HEK293 (cell line): ENCODE data around the gene GCC2.
"Not testable (repeated sequence)": the region's sequence is repeated elsewhere in the genome, so short reads cannot be mapped to it uniquely, and the experiment has no call there.

Experiments used
- CTCF ChIA-PET: fragments of 350-600 bp; formaldehyde crosslinking; extraction: SDS; loops from one replicate; lab custom pipeline; 2021; ENCODE audit warnings: antibody characterized with exemption; lab: Yijun Ruan, JAX
- POLR2A ChIA-PET: fragments of 300-600 bp; formaldehyde crosslinking; extraction: SDS; loops from one replicate; lab custom pipeline; 2020; ENCODE audit warnings: antibody characterized with exemption, inconsistent platforms; lab: Yijun Ruan, JAX
- H3K27ac ChIP-seq: fragments of 200-500 bp; sonication (Bioruptor generic); 2 replicates; pipeline ENCODE4 v1.5.1; 2014; ENCODE audit warnings: low read depth, low read length, control low read depth, inconsistent platforms; ENCODE audit errors: extremely low read depth
- H3K36me3 ChIP-seq, 2 experiments: fragments of 200-500 bp in 1 of 2; sonication (Bioruptor generic) in 1 of 2; 1 replicate in 1 of 2; 2 replicates in 1 of 2; pipeline ENCODE4 v1.5.1; 2014 to 2017; ENCODE audit warnings: inconsistent platforms in 2 of 2, low read length in 2 of 2; ENCODE audit not compliant: control insufficient read depth in 2 of 2, insufficient read depth in 1 of 2
- H3K4me1 ChIP-seq: fragments of 200-500 bp; sonication (Bioruptor generic); 2 replicates; pipeline ENCODE4 v1.5.1; 2014; ENCODE audit warnings: mild to moderate bottlenecking, low read length, inconsistent platforms; ENCODE audit not compliant: control insufficient read depth, insufficient read depth
- H3K4me3 ChIP-seq: 2 replicates; pipeline ENCODE4 v1.5.1; 2011; ENCODE audit warnings: low read depth, mild to moderate bottlenecking, control low read depth, low read length, moderate library complexity
- H3K9me3 ChIP-seq: fragments of 200-500 bp; sonication (Bioruptor generic); 2 replicates; pipeline ENCODE4 v1.5.1; 2014; ENCODE audit warnings: low read depth, low read length, inconsistent platforms; ENCODE audit not compliant: control insufficient read depth, insufficient read depth
- HOXA7 ChIP-seq: sonication (generic); formaldehyde crosslinking; IDR thresholded peaks from 2 replicates; pipeline ENCODE4 v1.8.1; 2022; ENCODE audit warnings: missing genetic modification reagents, borderline replicate concordance
- IKZF3 ChIP-seq: fragments of 450-650 bp; IDR thresholded peaks from 2 replicates; pipeline ENCODE4 v1.5.0; 2018; ENCODE audit warnings: missing biosample characterization, mild to moderate bottlenecking, missing genetic modification characterization, moderate library complexity
- KLF9 ChIP-seq: fragments of 450-650 bp; formaldehyde crosslinking; IDR thresholded peaks from 2 replicates; pipeline ENCODE4 v1.5.1; 2016; ENCODE audit warnings: missing biosample characterization, missing genetic modification characterization, low read depth
- MYNN ChIP-seq: fragments of 450-650 bp; formaldehyde crosslinking; IDR thresholded peaks from 2 replicates; pipeline ENCODE4 v1.5.1; 2016; ENCODE audit warnings: missing biosample characterization, missing genetic modification characterization, borderline replicate concordance
- OSR2 ChIP-seq: fragments of 450-650 bp; formaldehyde crosslinking; IDR thresholded peaks from 2 replicates; pipeline ENCODE4 v1.5.1; 2016; ENCODE audit warnings: missing biosample characterization, missing genetic modification characterization
- ZBTB8A ChIP-seq: fragments of 450-650 bp; formaldehyde crosslinking; IDR thresholded peaks from 2 replicates; pipeline ENCODE4 v1.5.1; 2016; ENCODE audit warnings: missing biosample characterization, missing genetic modification characterization
- ZEB2 ChIP-seq: fragments of 450-650 bp; formaldehyde crosslinking; IDR thresholded peaks from 2 replicates; pipeline ENCODE4 v1.5.1; 2016; ENCODE audit warnings: missing biosample characterization, missing genetic modification characterization
- ZFP3 ChIP-seq: fragments of 450-650 bp; formaldehyde crosslinking; IDR thresholded peaks from 2 replicates; pipeline ENCODE4 v1.5.1; 2016; ENCODE audit warnings: low read depth, missing biosample characterization, missing genetic modification characterization
- ZNF302 ChIP-seq: fragments of 450-650 bp; formaldehyde crosslinking; IDR thresholded peaks from 2 replicates; pipeline ENCODE4 v1.5.1; 2016; ENCODE audit warnings: missing biosample characterization, missing genetic modification characterization, low read depth
- ZNF366 ChIP-seq: fragments of 450-650 bp; formaldehyde crosslinking; conservative IDR thresholded peaks from 2 replicates; pipeline ENCODE4 v1.5.1; 2016; ENCODE audit warnings: missing biosample characterization, missing genetic modification characterization
- ZNF404 ChIP-seq: fragments of 450-650 bp; formaldehyde crosslinking; IDR thresholded peaks from 2 replicates; pipeline ENCODE4 v1.5.1; 2017; ENCODE audit warnings: missing biosample characterization, missing genetic modification characterization
- ZNF433 ChIP-seq: fragments of 450-650 bp; formaldehyde crosslinking; IDR thresholded peaks from 2 replicates; pipeline ENCODE4 v1.5.1; 2016; ENCODE audit warnings: missing biosample characterization, missing genetic modification characterization, low read depth
- ZNF529 ChIP-seq: fragments of 450-650 bp; formaldehyde crosslinking; IDR thresholded peaks from 2 replicates; pipeline ENCODE4 v1.5.1; 2017; ENCODE audit warnings: missing genetic modification characterization, missing biosample characterization; ENCODE audit not compliant: insufficient replicate concordance
- ZNF549 ChIP-seq: fragments of 450-650 bp; IDR thresholded peaks from 2 replicates; pipeline ENCODE4 v1.5.1; 2018; ENCODE audit warnings: missing biosample characterization, missing genetic modification characterization, mild to moderate bottlenecking, inconsistent platforms, moderate library complexity
- ZNF624 ChIP-seq: fragments of 450-650 bp; formaldehyde crosslinking; IDR thresholded peaks from 2 replicates; pipeline ENCODE4 v1.5.1; 2017; ENCODE audit warnings: missing biosample characterization, missing genetic modification characterization
- ZNF677 ChIP-seq: fragments of 450-650 bp; IDR thresholded peaks from 2 replicates; pipeline ENCODE4 v1.5.0; 2018; ENCODE audit warnings: missing biosample characterization, mild to moderate bottlenecking, missing genetic modification characterization, moderate library complexity
- ZNF843 ChIP-seq: fragments of 450-650 bp; formaldehyde crosslinking; IDR thresholded peaks from 2 replicates; pipeline ENCODE4 v1.5.1; 2016; ENCODE audit warnings: missing biosample characterization, missing genetic modification characterization
- ZXDB ChIP-seq: fragments of 450-650 bp; formaldehyde crosslinking; IDR thresholded peaks from 2 replicates; pipeline ENCODE4 v1.5.1; 2016; ENCODE audit warnings: missing biosample characterization, missing genetic modification characterization
- TF ChIP-seq, protein P1 (sequence below): fragments of 450-650 bp; formaldehyde crosslinking; IDR thresholded peaks from 2 replicates; pipeline ENCODE4 v1.5.1; 2016; ENCODE audit warnings: missing biosample characterization, missing genetic modification characterization
- TF ChIP-seq, protein P2 (sequence below): fragments of 450-650 bp; formaldehyde crosslinking; IDR thresholded peaks from 2 replicates; pipeline ENCODE4 v1.5.1; 2016; ENCODE audit warnings: missing biosample characterization, missing genetic modification characterization, borderline replicate concordance
- TF ChIP-seq, protein P3 (sequence below): fragments of 450-650 bp; formaldehyde crosslinking; IDR thresholded peaks from 2 replicates; pipeline ENCODE4 v1.5.1; 2016; ENCODE audit warnings: missing biosample characterization, missing genetic modification characterization

Gene GCC2

DNA sequence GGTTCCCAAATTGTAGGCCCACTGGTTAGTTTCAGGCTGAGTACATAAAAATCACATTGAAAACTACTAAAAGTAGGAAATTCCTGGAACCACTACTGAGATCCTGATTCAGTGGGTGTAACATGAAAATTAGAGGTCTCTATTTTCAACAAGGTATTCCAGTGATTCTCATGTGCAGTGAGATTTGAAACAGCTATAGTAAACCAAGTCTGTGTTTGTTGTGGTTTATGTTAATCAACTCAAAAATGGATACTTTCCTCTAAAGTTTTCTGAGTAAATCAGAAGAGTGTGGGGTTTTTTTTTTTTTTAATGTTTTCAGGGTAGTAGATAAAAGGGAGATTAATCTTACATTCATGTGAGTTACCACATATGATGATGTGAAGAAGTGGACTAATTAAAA, 42.8 kb downstream of the GCC2 start:
- ChIA-PET POLR2A (interaction anchor here (0.7 kb wide), 1 partner anchor 34 kb away, joined by 4 read pairs; no protein-coding TSS in a partner anchor), CTCF (no interaction called here)
- Histone ChIP-seq H3K4me1 (no peaks in the 10 kb centered on the region), H3K36me3 (peaks cover 41 to 63% of the 10 kb centered on the region in 2 experiments), H3K27ac (no peak overlapping the region), H3K4me3 (no peak overlapping the region), H3K9me3 (no peaks in the 10 kb centered on the region)
- no peak for TF ChIP-seq ZNF366
- TF ChIP-seq ZNF677 (tag by site-specific recombination): no peak
- TF ChIP-seq OSR2 (tag by site-specific recombination): no peak
- no peak for TF ChIP-seq KLF9 (tag by site-specific recombination)
- TF ChIP-seq ZXDB (tag by site-specific recombination): no peak
- TF ChIP-seq, protein P1, sequence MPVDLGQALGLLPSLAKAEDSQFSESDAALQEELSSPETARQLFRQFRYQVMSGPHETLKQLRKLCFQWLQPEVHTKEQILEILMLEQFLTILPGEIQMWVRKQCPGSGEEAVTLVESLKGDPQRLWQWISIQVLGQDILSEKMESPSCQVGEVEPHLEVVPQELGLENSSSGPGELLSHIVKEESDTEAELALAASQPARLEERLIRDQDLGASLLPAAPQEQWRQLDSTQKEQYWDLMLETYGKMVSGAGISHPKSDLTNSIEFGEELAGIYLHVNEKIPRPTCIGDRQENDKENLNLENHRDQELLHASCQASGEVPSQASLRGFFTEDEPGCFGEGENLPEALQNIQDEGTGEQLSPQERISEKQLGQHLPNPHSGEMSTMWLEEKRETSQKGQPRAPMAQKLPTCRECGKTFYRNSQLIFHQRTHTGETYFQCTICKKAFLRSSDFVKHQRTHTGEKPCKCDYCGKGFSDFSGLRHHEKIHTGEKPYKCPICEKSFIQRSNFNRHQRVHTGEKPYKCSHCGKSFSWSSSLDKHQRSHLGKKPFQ (tag by site-specific recombination): no peak
- TF ChIP-seq IKZF3: no peak
- TF ChIP-seq HOXA7: no peak
- TF ChIP-seq ZFP3: no peak
- TF ChIP-seq, protein P2, sequence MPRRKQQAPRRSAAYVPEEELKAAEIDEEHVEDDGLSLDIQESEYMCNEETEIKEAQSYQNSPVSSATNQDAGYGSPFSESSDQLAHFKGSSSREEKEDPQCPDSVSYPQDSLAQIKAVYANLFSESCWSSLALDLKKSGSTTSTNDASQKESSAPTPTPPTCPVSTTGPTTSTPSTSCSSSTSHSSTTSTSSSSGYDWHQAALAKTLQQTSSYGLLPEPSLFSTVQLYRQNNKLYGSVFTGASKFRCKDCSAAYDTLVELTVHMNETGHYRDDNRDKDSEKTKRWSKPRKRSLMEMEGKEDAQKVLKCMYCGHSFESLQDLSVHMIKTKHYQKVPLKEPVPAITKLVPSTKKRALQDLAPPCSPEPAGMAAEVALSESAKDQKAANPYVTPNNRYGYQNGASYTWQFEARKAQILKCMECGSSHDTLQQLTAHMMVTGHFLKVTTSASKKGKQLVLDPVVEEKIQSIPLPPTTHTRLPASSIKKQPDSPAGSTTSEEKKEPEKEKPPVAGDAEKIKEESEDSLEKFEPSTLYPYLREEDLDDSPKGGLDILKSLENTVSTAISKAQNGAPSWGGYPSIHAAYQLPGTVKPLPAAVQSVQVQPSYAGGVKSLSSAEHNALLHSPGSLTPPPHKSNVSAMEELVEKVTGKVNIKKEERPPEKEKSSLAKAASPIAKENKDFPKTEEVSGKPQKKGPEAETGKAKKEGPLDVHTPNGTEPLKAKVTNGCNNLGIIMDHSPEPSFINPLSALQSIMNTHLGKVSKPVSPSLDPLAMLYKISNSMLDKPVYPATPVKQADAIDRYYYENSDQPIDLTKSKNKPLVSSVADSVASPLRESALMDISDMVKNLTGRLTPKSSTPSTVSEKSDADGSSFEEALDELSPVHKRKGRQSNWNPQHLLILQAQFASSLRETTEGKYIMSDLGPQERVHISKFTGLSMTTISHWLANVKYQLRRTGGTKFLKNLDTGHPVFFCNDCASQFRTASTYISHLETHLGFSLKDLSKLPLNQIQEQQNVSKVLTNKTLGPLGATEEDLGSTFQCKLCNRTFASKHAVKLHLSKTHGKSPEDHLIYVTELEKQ (tag by site-specific recombination): no peak

DNA sequence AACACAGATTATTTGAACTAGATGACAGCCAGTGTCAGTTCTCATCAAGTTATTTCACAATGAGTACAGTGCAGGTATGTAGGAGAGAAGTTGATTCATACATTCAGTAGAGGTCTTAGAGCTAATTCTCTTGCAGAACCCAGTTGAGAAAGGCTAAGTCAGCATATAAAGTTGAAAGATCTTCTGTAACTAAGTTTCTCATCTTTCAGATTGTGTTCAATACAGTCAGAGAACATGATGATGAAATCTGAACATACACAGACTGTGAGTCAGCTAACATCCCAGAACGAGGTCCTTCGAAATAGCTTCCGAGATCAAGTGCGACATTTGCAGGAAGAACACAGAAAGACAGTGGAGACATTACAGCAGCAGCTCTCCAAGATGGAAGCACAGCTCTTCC, 43.4 kb downstream of the GCC2 start:
- TF ChIP-seq ZEB2 (no peak), ZNF302 (tag by site-specific recombination) (no peak), ZNF624 (tag by site-specific recombination) (no peak), ZXDB (tag by site-specific recombination) (no peak), ZBTB8A (tag by site-specific recombination) (no peak), ZNF404 (tag by site-specific recombination) (no peak), MYNN (tag by site-specific recombination) (no peak), ZNF433 (no peak), ZNF843 (tag by site-specific recombination) (no peak), ZNF549 (no peak), ZNF529 (tag by site-specific recombination) (no peak)
- TF ChIP-seq, protein P3, sequence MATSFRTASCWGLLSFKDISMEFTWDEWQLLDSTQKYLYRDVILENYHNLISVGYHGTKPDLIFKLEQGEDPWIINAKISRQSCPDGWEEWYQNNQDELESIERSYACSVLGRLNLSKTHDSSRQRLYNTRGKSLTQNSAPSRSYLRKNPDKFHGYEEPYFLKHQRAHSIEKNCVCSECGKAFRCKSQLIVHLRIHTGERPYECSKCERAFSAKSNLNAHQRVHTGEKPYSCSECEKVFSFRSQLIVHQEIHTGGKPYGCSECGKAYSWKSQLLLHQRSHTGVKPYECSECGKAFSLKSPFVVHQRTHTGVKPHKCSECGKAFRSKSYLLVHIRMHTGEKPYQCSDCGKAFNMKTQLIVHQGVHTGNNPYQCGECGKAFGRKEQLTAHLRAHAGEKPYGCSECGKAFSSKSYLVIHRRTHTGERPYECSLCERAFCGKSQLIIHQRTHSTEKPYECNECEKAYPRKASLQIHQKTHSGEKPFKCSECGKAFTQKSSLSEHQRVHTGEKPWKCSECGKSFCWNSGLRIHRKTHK (tag by site-specific recombination): no peak
- ChIA-PET CTCF (no interaction called here), POLR2A (no interaction called here)
- Histone ChIP-seq H3K4me3 (no peak overlapping the region), H3K9me3 (no peaks in the 10 kb centered on the region), H3K27ac (no peak overlapping the region), H3K36me3 (peaks cover 41 to 62% of the 10 kb centered on the region in 2 experiments), H3K4me1 (no peaks in the 10 kb centered on the region)

DNA sequence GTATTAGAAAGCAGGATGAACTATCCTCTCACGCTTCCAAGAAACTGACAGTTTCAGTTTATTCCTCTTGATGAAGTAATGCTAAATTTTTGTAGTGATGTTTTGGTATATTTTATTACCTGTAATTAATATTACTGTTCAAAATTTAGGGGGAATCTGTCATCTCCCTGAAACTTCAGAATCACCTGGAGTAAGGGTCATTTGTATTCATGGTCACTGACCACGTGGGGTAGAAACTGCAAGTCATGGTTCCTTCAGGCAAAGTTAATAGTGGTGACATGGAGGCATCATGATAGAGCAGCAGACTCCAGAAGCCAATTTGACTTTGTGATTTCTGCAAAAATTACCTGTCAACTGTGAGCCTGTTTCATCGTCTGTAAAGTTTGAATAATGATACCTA, 47.2 kb downstream of the GCC2 start:
- H3K4me3 ChIP-seq, H3K27ac ChIP-seq, POLR2A ChIA-PET, H3K9me3 ChIP-seq, H3K4me1 ChIP-seq: not testable (repeated sequence)
- CTCF ChIA-PET: interaction anchor here (0.7 kb wide), 1 partner anchor 140 kb away, joined by 5 read pairs; no protein-coding TSS in a partner anchor
- H3K36me3 ChIP-seq: peaks cover 18 to 48% of the 10 kb centered on the region in 2 experiments

DNA sequence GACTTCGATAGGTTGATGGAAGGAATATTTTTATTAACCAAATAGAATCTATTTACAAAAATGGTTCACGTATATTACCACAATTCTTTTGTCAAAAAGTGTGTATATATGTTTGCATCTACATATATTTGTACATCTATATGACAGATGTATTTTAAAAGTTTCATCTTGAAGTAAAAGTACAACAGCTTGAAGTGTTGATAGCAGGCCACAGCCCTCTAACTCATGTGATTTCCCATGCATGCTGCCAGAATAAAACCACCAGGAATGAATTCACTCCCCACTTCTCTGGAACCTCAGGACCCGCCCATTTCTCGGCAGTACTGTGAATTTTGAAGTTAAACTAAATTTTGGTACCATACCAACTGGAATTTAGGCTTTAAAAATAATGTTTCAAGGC, 58.6 kb downstream of the GCC2 start:
- H3K4me3 ChIP-seq, POLR2A ChIA-PET, H3K9me3 ChIP-seq, H3K27ac ChIP-seq, H3K4me1 ChIP-seq, CTCF ChIA-PET: not testable (repeated sequence)
- peaks cover 8 to 19% of the 10 kb centered on the region in 2 experiments for H3K36me3 ChIP-seq

DNA sequence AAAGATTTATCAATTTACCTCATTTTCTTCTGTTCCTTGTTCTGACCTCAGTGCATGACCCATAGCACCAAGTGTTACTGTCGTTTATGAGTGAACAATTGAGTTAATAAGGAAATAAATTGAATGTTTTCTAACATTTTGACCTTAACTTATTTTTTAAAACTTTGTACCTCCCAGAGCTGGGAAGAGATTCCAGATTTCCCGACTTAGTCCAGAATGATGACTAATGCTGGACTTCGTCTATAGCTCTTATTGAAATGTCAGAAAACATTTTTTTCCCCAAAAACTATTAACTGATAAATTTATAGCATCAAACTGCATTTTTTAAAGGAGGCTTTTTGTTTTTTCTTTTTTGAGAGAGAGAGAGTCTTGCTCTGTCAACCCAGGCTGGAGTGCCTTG, 63.4 kb downstream of the GCC2 start:
- H3K27ac ChIP-seq, H3K36me3 ChIP-seq, H3K4me1 ChIP-seq, H3K4me3 ChIP-seq, POLR2A ChIA-PET, CTCF ChIA-PET, H3K9me3 ChIP-seq: not testable (repeated sequence)
